ENCODE data around the gene VIL1.

The VIL1 gene

DNA sequence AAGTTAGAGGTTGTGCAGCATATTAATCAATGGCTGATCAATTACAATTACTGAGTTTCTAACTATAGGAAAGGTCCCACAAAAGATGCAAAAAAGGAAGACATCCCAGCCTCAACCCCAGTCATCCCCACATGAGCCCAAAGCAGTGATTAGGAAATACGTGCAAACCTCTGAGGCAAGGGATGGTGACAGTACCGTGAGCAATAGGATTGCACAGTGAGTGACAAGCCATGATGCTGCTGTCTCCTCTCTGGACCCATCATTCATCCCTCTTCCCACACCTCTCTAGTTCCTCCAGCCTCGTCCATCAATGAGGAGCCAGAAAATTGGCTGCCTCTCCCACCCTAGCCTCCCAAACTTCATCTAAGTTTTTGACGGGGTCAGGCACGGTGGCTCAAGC lies 40.9 kb upstream of the VIL1 start:
- DNase-seq (ENCODE audit: low read depth, low spot score): no peak
- POLR2A ChIA-PET: no interaction called here
- TF ChIP-seq, protein P1, sequence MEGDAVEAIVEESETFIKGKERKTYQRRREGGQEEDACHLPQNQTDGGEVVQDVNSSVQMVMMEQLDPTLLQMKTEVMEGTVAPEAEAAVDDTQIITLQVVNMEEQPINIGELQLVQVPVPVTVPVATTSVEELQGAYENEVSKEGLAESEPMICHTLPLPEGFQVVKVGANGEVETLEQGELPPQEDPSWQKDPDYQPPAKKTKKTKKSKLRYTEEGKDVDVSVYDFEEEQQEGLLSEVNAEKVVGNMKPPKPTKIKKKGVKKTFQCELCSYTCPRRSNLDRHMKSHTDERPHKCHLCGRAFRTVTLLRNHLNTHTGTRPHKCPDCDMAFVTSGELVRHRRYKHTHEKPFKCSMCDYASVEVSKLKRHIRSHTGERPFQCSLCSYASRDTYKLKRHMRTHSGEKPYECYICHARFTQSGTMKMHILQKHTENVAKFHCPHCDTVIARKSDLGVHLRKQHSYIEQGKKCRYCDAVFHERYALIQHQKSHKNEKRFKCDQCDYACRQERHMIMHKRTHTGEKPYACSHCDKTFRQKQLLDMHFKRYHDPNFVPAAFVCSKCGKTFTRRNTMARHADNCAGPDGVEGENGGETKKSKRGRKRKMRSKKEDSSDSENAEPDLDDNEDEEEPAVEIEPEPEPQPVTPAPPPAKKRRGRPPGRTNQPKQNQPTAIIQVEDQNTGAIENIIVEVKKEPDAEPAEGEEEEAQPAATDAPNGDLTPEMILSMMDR (IDR thresholded peaks at IDR 0.05; ENCODE audit: insufficient read depth, low read length, missing control alignments): no peak
- CTCF ChIA-PET: interaction anchor here (1.4 to 2.7 kb wide), 3 partner anchors 11 to 76 kb away, joined by 4 to 13 read pairs (median 5); partner anchors contain the start of gene CATIP
- H3K4me3 ChIP-seq (ENCODE audit: low read depth, low read length): no peak overlapping the region

DNA sequence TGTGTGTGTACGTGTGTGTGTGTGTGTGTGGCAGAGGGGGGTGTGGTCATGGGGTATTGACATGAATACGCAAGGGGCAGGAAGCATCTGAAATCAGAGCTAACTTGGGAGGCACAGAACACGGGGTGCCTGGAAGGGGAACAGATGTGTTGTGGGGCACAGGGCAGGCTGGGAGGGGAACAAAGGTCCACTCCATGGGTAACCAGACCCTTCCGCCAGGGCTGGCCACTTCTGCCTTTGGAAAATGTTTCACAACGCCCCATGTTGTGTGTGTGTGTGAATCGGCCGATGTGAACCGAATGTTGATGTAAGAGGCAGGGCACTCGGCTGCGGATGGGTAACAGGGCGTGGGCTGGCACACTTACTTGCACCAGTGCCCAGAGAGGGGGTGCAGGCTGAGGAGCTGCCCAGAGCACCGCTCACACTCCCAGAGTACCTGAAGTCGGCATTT lies 37.0 kb upstream of the VIL1 start, which contains the start of gene SLC11A1:
TSS of gene SLC11A1 (plus strand) at position 358 of the 451 bp plus-strand sequence. CDS start 96 bp downstream, outside the sequence.
- TF ChIP-seq, protein P1 (IDR thresholded peaks at IDR 0.05; ENCODE audit: insufficient read depth, low read length, missing control alignments): no peak
- no peak for DNase-seq (ENCODE audit: low read depth, low spot score)
- ChIA-PET CTCF (interaction anchor here (4.4 kb wide), 1 partner anchor 15 kb away, joined by 16 read pairs; no protein-coding TSS in a partner anchor), POLR2A (no interaction called here)
- H3K4me3 ChIP-seq (ENCODE audit: low read depth, low read length): no peak within 1 kb of the TSS

DNA sequence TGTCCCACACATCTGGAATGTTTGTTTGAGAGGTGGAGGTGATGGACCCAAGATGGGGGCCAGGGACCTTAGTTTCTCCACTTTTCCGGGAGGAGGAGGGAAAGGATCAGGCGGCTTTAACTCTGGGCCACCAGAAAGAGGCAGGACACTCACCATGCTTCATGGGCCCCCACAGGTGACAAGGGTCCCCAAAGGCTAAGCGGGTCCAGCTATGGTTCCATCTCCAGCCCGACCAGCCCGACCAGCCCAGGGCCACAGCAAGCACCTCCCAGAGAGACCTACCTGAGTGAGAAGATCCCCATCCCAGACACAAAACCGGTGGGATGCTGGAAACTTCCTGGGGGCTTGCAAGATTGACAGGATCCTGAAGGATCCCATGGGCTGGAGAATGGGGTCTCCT lies 36.1 kb upstream of the VIL1 start:
- ChIA-PET CTCF (interaction anchor here (0.9 to 4.4 kb wide), 3 partner anchors 11 to 195 kb away, joined by 3 to 20 read pairs (median 16); no protein-coding TSS in a partner anchor), POLR2A (no interaction called here)
- TF ChIP-seq, protein P1 (IDR thresholded peaks at IDR 0.05; ENCODE audit: insufficient read depth, low read length, missing control alignments): no peak
- H3K4me3 ChIP-seq (ENCODE audit: low read depth, low read length): no peak overlapping the region
- DNase-seq (ENCODE audit: low read depth, low spot score): no peak

DNA sequence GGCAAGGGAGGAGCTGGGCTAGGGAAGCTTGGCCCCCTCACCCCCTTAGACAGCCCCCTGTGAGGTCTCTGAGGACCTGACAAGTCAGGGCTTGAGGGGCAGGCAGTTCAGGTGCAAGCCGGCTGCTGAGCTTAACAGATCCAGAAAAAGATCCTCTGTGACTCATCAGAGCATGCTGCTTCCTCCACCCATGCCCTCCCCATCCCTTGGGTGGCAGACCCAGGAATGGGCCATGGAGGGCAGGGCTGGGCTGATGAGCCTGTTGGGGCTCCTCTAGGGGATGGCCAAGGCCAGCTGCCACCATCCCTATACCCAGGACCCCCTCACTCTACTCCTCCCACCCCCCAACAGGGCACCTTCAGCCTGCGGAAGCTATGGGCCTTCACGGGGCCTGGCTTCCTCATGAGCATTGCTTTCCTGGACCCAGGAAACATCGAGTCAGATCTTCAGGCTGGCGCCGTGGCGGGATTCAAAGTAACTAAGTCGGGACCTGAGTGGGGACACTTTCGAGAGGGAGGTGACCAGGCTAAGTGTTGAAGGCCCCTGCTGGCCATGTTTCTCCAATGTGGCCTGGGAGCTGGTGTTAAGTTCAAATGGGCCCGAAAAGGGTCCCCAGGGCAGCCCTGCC lies 34.9 kb upstream of the VIL1 start:
- no peak overlapping the region for H3K4me3 ChIP-seq (ENCODE audit: low read depth, low read length)
- TF ChIP-seq, protein P1 (IDR thresholded peaks at IDR 0.05; ENCODE audit: insufficient read depth, low read length, missing control alignments): no peak
- CTCF ChIA-PET: interaction anchor here (0.9 to 4.4 kb wide), 8 partner anchors 10 to 196 kb away, joined by 3 to 20 read pairs (median 4); partner anchors contain the start of gene CATIP
- DNase-seq (ENCODE audit: low read depth, low spot score): no peak
- POLR2A ChIA-PET: interaction anchor here (1.4 kb wide), 1 partner anchor 13 kb away, joined by 6 read pairs; no protein-coding TSS in a partner anchor

DNA sequence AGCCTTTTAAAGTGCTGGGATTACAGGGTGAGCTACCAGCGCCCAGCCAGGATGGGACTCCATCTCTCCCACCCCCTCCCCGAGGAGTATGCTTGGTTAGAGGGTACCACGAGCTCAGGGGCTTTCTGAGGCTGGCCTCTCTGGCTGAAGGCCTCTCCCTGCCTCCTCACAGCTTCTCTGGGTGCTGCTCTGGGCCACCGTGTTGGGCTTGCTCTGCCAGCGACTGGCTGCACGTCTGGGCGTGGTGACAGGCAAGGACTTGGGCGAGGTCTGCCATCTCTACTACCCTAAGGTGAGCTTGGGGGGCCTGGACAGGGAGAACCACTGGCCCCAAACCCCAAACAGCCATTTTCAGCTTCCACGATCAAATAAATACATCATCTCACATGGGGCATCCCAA lies 33.9 kb upstream of the VIL1 start:
- DNase-seq (ENCODE audit: low read depth, low spot score): no peak
- ChIA-PET CTCF (interaction anchor here (0.7 to 4.4 kb wide), 8 partner anchors 8 to 113 kb away, joined by 3 to 20 read pairs (median 4); no protein-coding TSS in a partner anchor), POLR2A (no interaction called here)
- no peak overlapping the region for H3K4me3 ChIP-seq (ENCODE audit: low read depth, low read length)
- TF ChIP-seq, protein P1 (IDR thresholded peaks at IDR 0.05; ENCODE audit: insufficient read depth, low read length, missing control alignments): no peak
